HG03439 (cell line): ENCODE measurements around the gene PAX9.
A peak's percentile ranks its signal among the peaks of the same experiment; 100 is the strongest.

Experiments used
- ATAC-seq: cut with Tn5 transposase; IDR thresholded peaks from one replicate; pipeline ENCODE4 v1.9.1; 2021; ENCODE audit warnings: mild to moderate bottlenecking, moderate library complexity; ENCODE audit not compliant: unreplicated experiment

The PAX9 gene

DNA sequence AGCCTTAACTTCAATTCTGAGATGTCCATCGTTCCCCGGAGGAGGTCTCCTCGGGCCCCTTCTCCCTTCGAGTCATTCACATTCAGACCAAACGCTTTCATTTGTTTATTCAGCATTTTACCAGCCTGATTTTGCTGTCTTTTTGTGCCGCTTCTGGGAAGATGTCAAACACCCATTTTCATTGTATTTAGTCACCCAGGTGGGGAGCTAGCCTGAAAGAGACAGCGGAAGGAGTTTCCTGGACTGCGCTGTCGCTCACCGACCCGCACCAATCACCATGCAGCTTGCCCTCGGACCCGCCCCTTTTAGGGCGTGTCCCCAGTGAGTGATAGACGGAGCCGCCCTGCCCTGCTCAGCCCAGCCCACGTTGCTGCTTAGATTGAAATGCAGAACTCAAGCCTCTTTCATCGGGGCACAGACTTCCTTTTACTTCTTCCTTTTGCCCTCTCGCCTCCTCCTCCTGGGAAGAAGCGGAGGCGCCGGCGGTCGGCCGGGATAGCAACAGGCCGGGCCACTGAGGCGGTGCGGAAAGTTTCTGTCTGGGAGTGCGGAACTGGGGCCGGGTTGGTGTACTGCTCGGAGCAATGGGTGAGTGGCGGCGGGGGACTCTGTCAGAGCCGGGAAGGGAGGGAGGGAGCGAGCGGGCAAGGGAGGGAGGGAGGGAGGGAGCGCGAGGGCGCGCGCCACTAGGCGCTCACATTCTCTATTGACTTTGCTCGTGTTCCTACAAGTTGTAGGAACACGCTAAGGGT lies at the start of gene PAX9:
TSS of gene PAX9 (plus strand) at position 355 of the 752 bp plus-strand sequence. CDS start at position 585, 230 bp downstream.
- ATAC-seq, result peak; percentile 95

DNA sequence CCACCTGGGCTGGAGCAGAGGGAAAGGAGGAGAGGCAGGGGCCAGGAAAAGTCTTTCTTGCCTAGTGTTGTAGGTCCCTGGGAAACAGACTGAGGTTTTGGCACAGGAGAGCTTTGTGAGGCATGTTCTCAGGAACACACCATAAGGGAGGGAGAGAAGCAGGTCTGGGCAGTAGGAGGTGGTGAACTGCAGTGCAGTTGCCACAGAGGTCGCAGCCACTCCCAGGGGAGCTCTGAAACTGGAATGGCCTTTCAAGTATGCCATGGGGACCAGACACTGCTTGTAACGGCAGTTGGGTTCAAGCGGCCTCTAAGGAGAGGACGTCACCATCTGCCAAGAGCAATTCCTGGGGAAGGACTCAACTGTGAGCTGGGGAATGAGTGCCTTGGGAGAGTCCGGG lies 43.8 kb upstream of the PAX9 start:
- no peak for ATAC-seq

DNA sequence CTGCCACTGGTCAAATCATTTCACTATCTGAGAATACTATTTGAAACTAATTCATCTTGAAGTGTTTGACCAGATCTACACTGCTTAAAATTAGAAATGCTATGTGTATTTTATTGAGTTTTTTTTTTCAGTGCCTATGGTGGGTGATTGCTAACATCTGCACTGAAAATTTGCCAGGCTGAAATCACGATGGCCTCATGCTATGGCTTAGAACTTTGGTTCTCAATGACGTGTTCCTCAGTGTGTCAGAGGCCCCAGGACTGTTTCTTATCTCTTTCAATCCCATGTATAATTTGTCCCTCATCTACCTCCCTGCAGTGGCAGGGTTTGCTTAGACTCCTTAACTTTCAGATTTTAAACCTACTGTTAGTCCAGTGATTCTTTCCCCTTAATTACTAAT lies 43.0 kb upstream of the PAX9 start:
- ATAC-seq, result no peak

DNA sequence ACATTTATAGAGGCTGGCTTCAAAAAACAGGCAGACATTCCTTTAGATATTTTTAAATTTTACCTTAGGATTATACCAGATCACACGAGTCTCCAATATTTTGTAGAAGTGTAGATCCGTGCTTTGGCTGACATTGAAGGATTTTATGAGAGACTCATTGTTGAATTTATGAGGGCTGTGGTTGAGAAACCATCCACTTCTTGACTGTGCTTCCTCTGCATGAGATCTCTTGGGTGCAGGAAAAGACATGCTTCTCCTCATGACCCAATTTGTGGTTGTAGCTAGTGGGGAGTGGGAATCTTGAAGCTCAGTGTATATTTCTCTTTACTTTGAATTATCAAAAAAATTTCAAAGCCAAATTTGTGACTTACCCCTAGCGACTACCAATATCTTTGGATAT lies 42.5 kb upstream of the PAX9 start:
- ATAC-seq, result no peak

DNA sequence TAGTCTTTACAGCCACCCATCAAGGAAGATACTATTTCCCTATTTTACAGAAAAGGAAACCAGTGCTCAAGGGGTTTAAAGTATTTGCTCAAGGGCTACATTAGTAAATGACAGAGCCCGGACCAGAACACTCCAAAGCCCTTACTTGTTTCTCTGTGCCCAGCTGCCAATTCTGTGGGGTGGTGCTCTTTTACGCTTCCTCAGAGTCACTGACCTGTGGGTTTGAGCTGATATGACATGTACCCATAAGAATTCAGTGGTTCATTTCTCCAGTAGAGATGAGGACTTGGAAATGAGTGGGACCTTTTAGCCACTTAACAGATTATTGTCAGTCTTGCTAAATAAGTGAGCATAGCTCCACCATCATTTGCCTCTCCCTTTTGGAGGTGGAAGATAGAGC lies 41.8 kb upstream of the PAX9 start:
- no peak for ATAC-seq

DNA sequence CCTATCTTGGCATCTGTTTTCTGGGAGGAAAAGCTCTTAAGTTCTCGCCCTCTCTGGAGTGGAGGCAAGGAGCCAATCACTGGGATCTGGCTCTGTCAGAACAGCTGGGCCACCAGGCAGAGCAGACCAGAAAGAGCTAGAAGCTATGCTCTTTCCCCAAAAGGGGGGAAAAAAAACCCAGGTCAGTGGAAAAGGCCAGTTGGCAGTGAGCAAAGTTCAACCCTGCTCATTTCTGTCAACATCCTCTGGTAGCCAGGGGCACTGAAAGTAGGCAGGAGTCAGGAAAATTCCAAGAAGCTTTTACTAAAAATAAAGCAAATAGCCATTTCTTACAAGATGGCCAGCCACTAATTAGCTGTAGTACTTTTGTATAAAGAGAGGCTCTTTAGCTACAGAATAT lies 36.6 kb upstream of the PAX9 start:
- no peak for ATAC-seq

DNA sequence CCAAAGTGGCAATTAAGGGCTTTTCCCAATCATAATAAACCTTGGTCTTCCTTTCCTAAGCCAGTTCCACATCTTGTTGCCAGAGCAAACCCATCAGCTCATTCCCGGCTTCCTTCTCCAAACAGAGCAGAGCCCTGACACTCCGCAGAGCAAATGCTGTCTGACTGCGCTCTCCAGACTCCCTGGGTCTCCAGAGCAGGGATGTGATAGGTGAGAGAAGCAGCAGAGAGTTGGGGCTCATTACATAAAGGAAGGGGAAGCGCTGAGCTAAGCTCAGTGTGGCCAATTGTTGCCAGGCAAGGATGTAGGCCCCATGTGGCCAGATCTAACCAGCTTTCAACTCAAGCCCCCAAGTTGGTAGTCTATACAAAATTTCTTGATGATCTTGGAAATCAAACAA lies 36.2 kb upstream of the PAX9 start:
- ATAC-seq, result no peak

DNA sequence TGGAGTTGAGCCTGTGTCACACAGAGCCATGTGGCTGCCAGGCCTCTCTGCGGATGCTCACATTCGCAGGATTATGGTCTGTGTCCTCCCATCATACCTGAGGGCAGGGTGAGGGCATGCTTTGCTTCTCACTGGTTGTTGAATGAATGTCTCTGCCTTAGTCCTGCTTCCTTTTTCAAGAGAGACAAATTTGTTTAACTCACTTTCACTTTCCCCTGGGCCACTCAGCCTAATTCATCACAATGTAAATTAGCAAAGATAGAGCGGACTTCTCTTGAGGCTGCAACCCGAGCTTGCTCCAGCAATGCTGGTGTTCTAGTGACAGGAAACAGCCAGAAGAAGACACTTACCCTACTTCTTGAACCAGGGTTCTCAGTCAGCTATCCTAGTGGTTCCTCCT lies 35.5 kb upstream of the PAX9 start:
- no peak for ATAC-seq

DNA sequence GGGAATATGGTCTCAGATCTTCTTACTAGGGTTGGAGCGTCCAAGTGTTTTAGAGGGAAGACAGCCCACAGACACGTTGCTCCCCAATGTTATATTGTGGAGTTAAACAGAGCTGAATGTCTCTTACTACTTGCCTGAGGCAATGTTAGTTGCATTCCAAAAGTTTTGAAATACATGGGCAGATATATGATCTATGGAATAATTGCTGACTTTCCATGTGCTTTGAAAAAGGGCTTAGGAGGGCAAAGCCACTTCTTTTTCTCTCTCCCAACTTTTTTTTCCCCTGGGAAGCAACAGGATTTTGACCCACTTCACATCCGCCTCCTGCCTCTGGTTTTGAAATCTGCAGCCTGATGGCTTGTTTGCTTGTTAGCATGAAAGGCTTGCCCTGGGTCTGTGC lies 33.7 kb upstream of the PAX9 start:
- no peak for ATAC-seq

DNA sequence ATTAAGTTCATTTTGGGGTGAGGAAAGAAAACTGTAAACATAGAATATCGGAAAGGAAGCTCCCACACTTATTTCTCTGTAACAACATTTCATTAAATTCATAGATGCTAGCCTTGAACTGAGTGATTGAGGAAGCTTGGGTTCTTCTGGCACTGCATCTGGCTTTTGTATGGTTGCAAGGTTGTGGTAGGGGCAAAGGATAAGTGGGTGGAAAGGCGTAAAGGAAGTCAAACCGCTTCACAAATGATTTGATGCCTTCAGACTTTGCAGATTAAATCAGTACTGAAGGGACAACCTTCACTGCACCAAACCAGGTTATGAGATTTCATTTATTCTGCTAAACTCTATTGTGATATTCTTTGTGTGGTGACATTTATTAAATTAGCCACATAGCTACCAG lies 28.1 kb upstream of the PAX9 start:
- ATAC-seq, result no peak

DNA sequence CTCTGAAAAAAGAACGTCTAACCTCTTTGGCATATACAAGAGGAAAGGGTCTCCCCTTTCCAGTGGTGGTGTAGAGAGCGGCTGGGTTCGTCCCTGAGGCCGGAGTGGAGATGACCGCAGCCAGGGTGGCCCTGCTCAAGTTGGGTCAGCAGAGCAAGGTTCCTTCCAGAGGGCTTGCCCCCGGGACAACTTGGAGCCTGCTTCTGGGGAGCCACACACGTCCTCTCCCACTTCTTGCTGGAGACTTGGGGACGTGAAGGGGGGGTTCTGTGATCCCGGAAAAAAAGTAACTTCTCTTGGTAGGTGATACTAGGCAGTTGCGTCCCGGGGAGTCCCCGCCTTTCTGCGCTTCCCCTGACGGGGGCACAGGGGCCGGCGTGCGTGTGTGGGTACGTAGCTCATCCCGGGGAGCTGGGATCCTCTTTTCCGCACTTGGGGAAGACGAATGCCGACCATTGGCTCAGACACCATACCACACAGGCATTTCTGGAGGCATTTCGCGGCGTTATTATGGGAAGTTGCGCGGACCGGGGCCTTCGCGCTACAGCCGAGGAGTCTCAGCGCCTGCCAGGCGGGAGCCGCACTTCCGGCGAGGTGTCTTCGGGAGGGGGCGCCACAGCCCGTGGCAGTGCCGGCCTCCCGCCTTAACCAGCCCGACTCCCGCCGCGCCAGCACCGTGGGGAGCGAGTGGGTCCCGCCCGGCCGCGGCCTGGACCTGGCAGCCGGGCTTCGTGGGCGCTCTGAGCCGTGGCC lies 14.8 kb upstream of the PAX9 start:
- no peak for ATAC-seq

DNA sequence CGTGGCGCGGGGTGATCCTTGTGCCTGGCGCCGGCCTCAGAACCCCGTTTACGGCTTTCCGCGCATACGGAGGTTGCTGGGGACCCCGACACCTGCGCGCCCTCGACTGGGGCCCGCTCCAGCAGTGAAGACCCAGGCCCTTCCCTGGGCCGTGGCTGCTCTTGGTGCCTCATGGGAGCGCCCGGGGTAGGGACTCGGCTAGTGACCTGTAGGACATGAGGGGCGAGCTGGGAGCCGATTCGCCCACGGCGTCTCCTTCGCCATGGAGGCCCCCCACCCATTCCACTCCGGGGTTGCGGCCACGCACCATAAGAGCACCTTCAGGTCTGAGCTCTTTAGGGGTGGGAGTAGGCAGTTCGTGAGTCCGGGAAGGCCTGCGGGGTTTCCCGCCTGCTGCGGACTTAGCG lies 14.2 kb upstream of the PAX9 start:
- no peak for ATAC-seq

DNA sequence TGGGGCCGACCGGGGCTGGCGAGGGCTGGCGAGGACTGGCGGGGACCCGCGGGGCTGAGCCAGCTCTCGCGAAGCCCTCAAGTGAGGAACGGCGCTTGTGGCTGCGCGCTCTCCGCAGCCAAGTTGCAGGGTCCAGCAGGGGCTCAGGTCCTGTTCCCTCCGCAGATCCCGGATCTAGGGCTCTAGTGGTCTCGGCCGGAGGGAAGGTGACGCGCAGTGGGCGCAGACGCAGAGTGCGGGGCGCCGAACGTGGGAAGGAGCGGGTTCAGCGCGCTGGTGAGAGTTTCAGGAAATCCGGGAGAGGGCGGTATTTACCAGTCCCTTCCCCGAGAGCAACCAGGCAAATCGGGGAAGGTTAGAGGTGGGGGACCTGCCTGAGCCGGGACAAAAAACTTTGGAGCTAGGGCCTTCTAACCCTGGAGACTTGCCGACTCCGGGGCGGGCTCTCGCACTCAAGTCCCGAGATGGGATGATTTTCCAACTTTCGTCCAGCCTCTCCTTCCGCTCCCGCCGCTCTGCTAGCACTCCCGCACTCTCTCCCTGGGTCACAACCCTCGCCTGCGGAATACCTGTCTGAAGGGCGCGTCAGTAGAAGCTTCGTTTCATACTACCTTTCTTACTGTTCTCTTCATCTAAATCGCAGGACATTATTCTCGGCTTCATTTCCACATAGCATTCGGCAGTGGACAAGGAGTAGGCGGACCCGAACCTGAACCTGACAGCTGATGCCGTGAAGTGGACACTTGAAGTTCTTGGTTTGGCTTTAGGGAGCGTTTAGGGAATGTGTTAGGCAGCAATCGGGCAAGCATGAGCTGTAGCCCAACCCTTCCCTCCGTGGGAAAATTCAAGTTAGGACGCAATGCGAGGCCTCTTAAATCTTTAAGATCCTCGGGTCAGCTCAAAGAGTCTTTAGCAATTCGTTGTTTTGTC lies 13.6 kb upstream of the PAX9 start:
- ATAC-seq, result no peak

DNA sequence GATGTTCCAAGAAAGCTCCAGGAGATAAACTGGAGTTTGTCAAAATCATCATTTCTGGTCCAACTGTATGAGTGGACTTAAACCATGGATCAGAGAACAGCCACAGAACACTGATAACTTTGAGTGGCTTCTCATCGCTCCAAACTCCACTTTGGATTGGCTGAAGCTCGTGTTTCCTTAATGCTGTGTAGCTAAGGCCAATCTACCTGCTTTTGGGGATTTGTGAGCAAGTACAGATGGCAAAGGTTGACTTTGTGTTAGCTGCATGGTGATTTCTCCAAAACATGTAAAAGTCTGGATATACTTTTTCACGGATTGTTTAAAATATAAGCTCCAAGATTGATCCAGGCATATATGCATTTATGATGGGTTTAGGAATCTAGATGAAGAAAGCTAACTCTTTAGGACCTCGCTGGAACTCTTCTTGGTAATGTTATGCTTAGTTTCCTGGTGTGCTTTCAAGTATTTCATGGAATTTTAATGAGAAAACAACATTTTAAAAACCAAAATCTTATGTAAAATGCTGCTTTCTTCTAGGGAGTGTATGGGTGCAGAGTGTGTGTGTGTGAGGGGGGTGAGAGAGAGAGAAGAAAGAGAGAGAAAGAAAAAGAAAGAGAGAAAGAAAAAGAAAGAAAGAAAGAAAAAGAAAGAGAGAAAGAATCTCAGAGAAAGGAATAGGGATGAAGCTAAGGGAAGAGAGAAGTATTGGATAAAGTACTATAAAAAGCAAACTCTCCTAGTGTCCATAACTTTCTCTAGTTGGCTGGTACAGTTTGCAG lies 11.6 kb upstream of the PAX9 start:
- ATAC-seq, result no peak

DNA sequence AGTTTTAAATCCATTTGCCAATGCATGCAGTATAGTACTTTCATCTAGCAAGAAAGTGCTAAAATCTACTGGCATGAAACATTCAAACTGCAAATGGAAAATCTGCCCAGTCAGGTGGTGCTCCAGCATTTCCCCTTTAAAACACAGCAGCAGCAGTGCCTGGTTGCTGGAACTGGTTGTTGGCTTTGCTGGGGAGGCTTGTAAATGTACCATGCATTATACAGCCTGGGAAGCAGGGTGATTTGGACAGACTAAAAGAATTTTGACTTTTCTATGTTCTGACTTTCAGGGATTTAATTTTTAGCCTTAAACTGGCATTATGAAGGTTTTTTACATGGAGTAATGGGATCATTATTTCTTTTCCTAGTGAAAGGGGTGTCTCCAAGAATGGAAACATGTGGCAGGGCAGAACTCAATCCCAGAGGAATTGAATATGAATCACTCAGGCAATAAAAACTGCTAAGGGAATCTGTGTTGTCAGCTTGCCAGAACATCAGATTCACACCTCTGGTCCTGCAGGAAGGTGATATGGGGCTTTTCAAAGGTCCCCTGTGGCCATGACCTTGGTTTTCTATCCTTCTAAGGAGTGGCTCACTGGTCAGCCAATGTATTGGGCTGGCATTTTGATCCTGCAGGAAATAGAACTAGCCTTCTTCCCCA lies 9.0 kb upstream of the PAX9 start:
- ATAC-seq, result no peak

DNA sequence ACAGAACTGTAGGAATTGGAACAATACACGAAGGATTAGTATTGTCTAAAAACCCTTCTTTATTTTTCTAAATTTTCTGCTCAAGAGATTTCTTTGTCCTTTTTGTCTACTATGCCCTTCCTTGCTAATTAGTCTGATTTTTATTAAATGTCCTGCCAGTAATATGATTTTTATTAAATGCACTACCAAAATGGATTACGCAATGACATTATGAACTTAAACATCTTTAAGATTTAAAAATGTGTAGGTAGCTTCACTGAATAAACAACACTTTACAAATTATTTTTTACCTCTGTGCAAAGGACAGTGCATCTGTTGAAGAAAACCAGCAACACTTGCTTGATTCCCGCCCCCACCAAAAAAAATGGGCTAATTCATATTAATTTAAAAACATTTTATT lies 8.2 kb upstream of the PAX9 start:
- no peak for ATAC-seq

DNA sequence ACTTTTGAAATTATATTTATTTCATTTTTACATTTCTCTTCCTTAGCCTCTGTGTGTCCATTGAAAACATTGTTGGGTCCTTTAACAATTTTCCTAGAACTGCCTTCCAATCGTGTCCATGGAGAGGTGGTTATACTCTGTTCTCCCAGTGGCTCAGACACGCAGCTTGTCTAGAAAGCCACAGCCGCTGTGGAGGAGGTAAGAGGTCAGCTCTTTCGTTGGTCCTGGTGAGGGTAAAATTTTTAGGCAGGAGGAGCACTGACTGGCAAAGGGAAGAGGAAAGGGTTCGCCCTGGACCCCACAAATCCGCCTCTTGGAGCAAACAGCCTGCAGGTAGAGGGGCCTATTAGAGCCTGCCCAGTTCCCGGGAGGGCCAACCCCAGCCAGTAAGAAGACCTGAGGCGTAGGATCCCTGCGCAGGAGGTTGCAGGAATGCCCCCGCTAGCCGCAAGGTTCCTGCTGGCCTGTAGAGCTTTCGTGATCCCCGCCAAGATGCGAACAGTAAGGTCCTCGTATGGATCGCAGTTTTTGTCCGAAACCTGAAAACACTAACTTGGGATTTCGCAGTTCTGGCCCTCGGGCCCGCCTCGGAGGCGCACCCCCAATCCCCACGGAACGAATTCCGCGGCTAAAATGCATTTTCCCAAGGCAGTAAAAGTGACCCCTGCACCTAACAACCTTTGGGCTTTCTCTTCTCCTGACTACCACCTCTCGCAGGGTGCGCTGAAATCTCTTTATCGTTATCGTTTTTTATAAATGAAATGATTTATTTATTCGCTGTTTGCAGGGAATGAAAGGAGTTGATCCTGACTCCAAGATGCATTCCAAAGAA lies 7.5 kb upstream of the PAX9 start:
- ATAC-seq, result no peak

DNA sequence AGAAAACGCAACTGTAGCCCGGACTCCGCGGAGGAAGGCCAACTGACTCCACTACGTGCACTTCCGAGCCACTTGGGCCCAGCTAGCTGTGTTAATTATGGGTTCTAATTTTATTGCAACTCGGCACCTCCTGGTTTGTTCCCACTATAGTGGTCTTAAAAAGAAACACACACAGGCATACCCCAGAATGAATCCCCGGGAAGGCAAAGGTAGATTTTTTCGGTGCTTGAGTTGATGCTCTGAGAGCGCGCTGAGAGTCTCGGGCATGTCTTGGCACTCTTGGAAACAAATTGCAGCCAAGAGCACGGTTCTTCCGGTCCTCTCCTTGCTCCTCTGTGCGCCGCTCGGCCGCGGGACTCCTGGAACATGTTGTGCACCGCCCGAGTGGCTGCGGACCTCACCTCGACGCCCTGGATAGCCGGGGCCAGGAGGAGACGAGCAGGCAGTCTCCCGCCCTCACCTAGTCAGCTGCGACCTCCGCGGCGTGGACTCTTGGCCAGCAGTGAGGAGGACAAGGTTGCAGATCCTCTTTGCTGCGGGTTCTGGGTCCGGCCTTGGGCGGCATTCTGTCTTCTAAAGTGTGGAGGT lies 6.8 kb upstream of the PAX9 start:
- no peak for ATAC-seq

DNA sequence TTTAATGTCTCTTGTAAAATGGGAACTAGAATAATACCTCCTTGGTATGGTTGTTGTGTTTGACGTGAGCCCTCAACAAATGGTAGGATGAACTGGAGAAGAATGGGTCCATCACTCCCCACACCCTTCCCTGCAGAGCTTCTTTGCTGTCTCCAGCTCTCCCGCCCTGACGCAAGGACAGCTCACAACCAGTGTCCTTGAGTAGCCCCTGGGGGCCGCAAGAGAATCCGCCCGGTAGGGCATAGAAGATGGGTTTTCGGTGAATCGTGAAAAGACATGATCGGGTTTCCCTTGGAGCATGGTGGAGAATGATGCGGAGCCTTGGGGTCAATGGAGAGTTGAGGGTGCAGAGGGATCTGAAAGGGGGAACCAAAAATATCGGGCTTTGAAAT lies 6.1 kb upstream of the PAX9 start:
- ATAC-seq, result no peak
